ENCODE data around the gene PTK6. TPM values are rescaled to one million over a fixed set of nuclear protein-coding genes. Genes with fewer than 3 reads are reported as not detected.

PTK6 gene
- total and polyA plus RNA-seq, 2 of the 13 experiments (the other 11 are each of a cell fraction or from before 2014, with no cell fraction given) = 0.08 TPM; not detected in 1

- H3K4me1 ChIP-seq (ENCODE audit: insufficient read depth, low read length) = peaks cover 38% of the 10 kb centered on the region
- WGBS (ENCODE audit: low lambda C conversion rate) = 39% methylated on average over 8 of the region's 10 CpGs
- H4K20me1 ChIP-seq (ENCODE audit: insufficient read depth, low read length) = no peaks in the 10 kb centered on the region; the same call in 1 of the 2 replicates
- H2AFZ ChIP-seq (ENCODE audit: low read length) = no peak overlapping the region
- in situ Hi-C loops (cut with HindIII; ENCODE audit: extremely low pct_ligation_motif_present, low pct_unique_long_range_greater_than_20kb) (no loop called here), intact Hi-C loops (cut with micrococcal nuclease; ENCODE audit: unreplicated experiment) (no loop called here)
- no peaks in the 10 kb centered on the region for H3K9me3 ChIP-seq (ENCODE audit: low read length)
- H3K4me2 ChIP-seq (ENCODE audit: low read depth, low read length) = no peak overlapping the region
- H3K9ac ChIP-seq (ENCODE audit: insufficient read depth, low read depth, low read length) = no peak overlapping the region
- ATAC-seq (no peak), DNase-seq (ENCODE audit: low spot score) (no peak), FAIRE-seq (no peak)
- POLR2A ChIA-PET = interaction anchor here (1.2 kb wide), 1 partner anchor 22 kb away, joined by 5 read pairs; the partner anchor contains the start of gene PPDPF
- H3K79me2 ChIP-seq (ENCODE audit: insufficient read depth, low read length) = no peaks in the 10 kb centered on the region
- TF ChIP-seq ZNF10 (CRISPR knock-in tag; IDR thresholded peaks at IDR 0.05; ENCODE audit: borderline replicate concordance, low read depth) (no peak), PHF8 (CRISPR knock-in tag; IDR thresholded peaks at IDR 0.05) (no peak), JUN (CRISPR knock-in tag; IDR thresholded peaks at IDR 0.05) (no peak), GABPB1 (CRISPR knock-in tag; IDR thresholded peaks at IDR 0.05) (0 out of 2 replicates have a peak, but pooled peaks have one; percentile 7), ZNF766 (CRISPR knock-in tag; IDR thresholded peaks at IDR 0.05; ENCODE audit: borderline replicate concordance) (no peak)
- TF ChIP-seq, protein P1, sequence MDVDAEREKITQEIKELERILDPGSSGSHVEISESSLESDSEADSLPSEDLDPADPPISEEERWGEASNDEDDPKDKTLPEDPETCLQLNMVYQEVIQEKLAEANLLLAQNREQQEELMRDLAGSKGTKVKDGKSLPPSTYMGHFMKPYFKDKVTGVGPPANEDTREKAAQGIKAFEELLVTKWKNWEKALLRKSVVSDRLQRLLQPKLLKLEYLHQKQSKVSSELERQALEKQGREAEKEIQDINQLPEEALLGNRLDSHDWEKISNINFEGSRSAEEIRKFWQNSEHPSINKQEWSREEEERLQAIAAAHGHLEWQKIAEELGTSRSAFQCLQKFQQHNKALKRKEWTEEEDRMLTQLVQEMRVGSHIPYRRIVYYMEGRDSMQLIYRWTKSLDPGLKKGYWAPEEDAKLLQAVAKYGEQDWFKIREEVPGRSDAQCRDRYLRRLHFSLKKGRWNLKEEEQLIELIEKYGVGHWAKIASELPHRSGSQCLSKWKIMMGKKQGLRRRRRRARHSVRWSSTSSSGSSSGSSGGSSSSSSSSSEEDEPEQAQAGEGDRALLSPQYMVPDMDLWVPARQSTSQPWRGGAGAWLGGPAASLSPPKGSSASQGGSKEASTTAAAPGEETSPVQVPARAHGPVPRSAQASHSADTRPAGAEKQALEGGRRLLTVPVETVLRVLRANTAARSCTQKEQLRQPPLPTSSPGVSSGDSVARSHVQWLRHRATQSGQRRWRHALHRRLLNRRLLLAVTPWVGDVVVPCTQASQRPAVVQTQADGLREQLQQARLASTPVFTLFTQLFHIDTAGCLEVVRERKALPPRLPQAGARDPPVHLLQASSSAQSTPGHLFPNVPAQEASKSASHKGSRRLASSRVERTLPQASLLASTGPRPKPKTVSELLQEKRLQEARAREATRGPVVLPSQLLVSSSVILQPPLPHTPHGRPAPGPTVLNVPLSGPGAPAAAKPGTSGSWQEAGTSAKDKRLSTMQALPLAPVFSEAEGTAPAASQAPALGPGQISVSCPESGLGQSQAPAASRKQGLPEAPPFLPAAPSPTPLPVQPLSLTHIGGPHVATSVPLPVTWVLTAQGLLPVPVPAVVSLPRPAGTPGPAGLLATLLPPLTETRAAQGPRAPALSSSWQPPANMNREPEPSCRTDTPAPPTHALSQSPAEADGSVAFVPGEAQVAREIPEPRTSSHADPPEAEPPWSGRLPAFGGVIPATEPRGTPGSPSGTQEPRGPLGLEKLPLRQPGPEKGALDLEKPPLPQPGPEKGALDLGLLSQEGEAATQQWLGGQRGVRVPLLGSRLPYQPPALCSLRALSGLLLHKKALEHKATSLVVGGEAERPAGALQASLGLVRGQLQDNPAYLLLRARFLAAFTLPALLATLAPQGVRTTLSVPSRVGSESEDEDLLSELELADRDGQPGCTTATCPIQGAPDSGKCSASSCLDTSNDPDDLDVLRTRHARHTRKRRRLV (CRISPR knock-in tag; IDR thresholded peaks at IDR 0.05) = no peak
- CTCF ChIA-PET (ENCODE audit: low intra/inter-chr PET ratio, low total read pairs) = no interaction called here
- H3K27me3 ChIP-seq (ENCODE audit: control insufficient read depth in 1 of 2, insufficient read depth in 2 of 2, low read length in 2 of 2) = peaks cover 46 to 87% of the 10 kb centered on the region in 2 experiments
- BruUV-seq (replicated peaks) = no TSS peak
- H3K4me3 ChIP-seq (replicated peaks in 1 of 3; ENCODE audit: insufficient read depth in 1 of 3, low read depth in 2 of 3, low read length in 3 of 3) = no peak overlapping the region
- H3K36me3 ChIP-seq (replicated peaks in 1 of 2; ENCODE audit: control insufficient read depth in 1 of 2, insufficient read depth in 2 of 2, low read length in 2 of 2) = no peaks in the 10 kb centered on the region
- no peak overlapping the region for H3K27ac ChIP-seq (ENCODE audit: extremely low read length, insufficient read depth, low read length)
Measured at GRCh38 chr20:63542696-63543095, 5.5 kb upstream of the PTK6 start.

All from HepG2 (cell line).